Activated naive CD4-positive, alpha-beta T cell treated with anti-CD3 and anti-CD28 coated beads for 36 hours (primary cell): ENCODE measurements around the gene SNX20. TPM values are rescaled to one million over a fixed set of nuclear protein-coding genes. Genes with fewer than 3 reads are reported as not detected.

Experiments
- CTCF ChIA-PET: fragments of 350-600 bp; sonication (Branson Sonifier 250); formaldehyde crosslinking; loops from one replicate; lab custom pipeline; 2021; ENCODE audit warnings: antibody characterized with exemption; lab: Charles Lee
- DNase-seq: peaks from one replicate; pipeline ENCODE4 v3.0.0-alpha.2; 2020
- H3K27ac Mint-ChIP-seq: one replicate; pipeline ENCODE4 v1.8.0; 2021; ENCODE audit warnings: mild to moderate bottlenecking, mixed read lengths
- H3K27me3 Mint-ChIP-seq: one replicate; pipeline ENCODE4 v1.8.0; 2021; ENCODE audit warnings: low read depth, mixed read lengths
- H3K36me3 Mint-ChIP-seq: one replicate; pipeline ENCODE4 v1.8.0; 2021; ENCODE audit warnings: low read depth, mixed read lengths
- H3K4me1 Mint-ChIP-seq: one replicate; pipeline ENCODE4 v1.8.0; 2021; ENCODE audit warnings: low read depth, mixed read lengths
- H3K4me3 Mint-ChIP-seq: one replicate; pipeline ENCODE4 v1.8.0; 2021; ENCODE audit warnings: mild to moderate bottlenecking, moderate library complexity, mixed read lengths
- H3K9me3 Mint-ChIP-seq: one replicate; pipeline ENCODE4 v1.8.0; 2021; ENCODE audit warnings: mixed read lengths
- intact Hi-C: fragments of 100-400 bp; cut with micrococcal nuclease; formaldehyde crosslinking; loops from one replicate; pipeline ENCODE4 v1.15.1; 2023
- total RNA-seq, 2 experiments: library from RNA; stranded (reverse); gene quantifications; one replicate each; pipeline ENCODE4 v1.2.3, GENCODE V29; 2021

SNX20 gene
- total RNA-seq, 2 experiments from 2014 or later = 29.6 to 30.3 TPM

- H3K9me3 Mint-ChIP-seq = no peaks in the 10 kb centered on the region
- H3K27me3 Mint-ChIP-seq = no peaks in the 10 kb centered on the region
- peak overlapping the region; percentile 35 for H3K27ac Mint-ChIP-seq
- H3K4me3 Mint-ChIP-seq = no peak overlapping the region
- peaks cover 38% of the 10 kb centered on the region for H3K4me1 Mint-ChIP-seq
- intact Hi-C loops = loop anchor here (1.0 kb wide), 1 partner anchor 79 kb away; the partner anchor contains the start of gene NKD1
- H3K36me3 Mint-ChIP-seq = no peaks in the 10 kb centered on the region
- DNase-seq = peak; percentile 75
- CTCF ChIA-PET = interaction anchor here (0.5 to 2.0 kb wide), 23 partner anchors 9 to 300 kb away, joined by 3 to 9 read pairs (median 3); no protein-coding TSS in a partner anchor
Measured at GRCh38 chr16:50627419-50627818, 53.7 kb downstream of the SNX20 start.

- Mint-ChIP-seq H3K27me3 (no peaks in the 10 kb centered on the region), H3K4me3 (no peak overlapping the region), H3K4me1 (peaks cover 38% of the 10 kb centered on the region), H3K36me3 (no peaks in the 10 kb centered on the region), H3K9me3 (no peaks in the 10 kb centered on the region), H3K27ac (peak overlapping the region; percentile 16)
- CTCF ChIA-PET = interaction anchor here (0.6 to 2.0 kb wide), 20 partner anchors 10 to 300 kb away, joined by 3 to 9 read pairs (median 4); no protein-coding TSS in a partner anchor
- intact Hi-C loops = loop anchor here (1.0 kb wide), 1 partner anchor 79 kb away; the partner anchor contains the start of gene NKD1
- DNase-seq = peak; percentile 15
Measured at GRCh38 chr16:50626868-50627267, 54.2 kb downstream of the SNX20 start.

- H3K27me3 Mint-ChIP-seq = no peaks in the 10 kb centered on the region
- H3K4me3 Mint-ChIP-seq = no peak overlapping the region
- DNase-seq = no peak
- H3K4me1 Mint-ChIP-seq = peaks cover 38% of the 10 kb centered on the region
- intact Hi-C loops = no loop called here
- no peaks in the 10 kb centered on the region for H3K36me3 Mint-ChIP-seq
- no peaks in the 10 kb centered on the region for H3K9me3 Mint-ChIP-seq
- CTCF ChIA-PET = interaction anchor here (0.5 to 1.3 kb wide), 4 partner anchors 36 to 269 kb away, joined by 3 to 5 read pairs (median 3); no protein-coding TSS in a partner anchor
- H3K27ac Mint-ChIP-seq = no peak overlapping the region
Measured at GRCh38 chr16:50625374-50625773, 55.7 kb downstream of the SNX20 start.

GRCh38 chr16:50624449-50624970 lies 56.6 kb downstream of the SNX20 start:
- no peaks in the 10 kb centered on the region for H3K27me3 Mint-ChIP-seq
- CTCF ChIA-PET = interaction anchor here (1.1 to 2.3 kb wide), 4 partner anchors 15 to 47 kb away, joined by 4 to 8 read pairs (median 6); no protein-coding TSS in a partner anchor
- no peak for DNase-seq

GRCh38 chr16:50622643-50623369 lies 58.3 kb downstream of the SNX20 start:
- CTCF ChIA-PET = interaction anchor here (1.0 to 2.3 kb wide), 4 partner anchors 18 to 49 kb away, joined by 3 to 8 read pairs (median 5); no protein-coding TSS in a partner anchor
- no peak overlapping the region for H3K27ac Mint-ChIP-seq
- no peaks in the 10 kb centered on the region for H3K9me3 Mint-ChIP-seq
- DNase-seq = no peak
- no peak overlapping the region for H3K4me3 Mint-ChIP-seq
- H3K36me3 Mint-ChIP-seq = no peaks in the 10 kb centered on the region
- intact Hi-C loops = no loop called here
- H3K4me1 Mint-ChIP-seq = peaks cover 38% of the 10 kb centered on the region
- no peaks in the 10 kb centered on the region for H3K27me3 Mint-ChIP-seq

More at GRCh38 chr16:50624449-50624970, 56.6 kb downstream of the SNX20 start:
- intact Hi-C loops = no loop called here
- H3K36me3 Mint-ChIP-seq = no peaks in the 10 kb centered on the region
- no peaks in the 10 kb centered on the region for H3K9me3 Mint-ChIP-seq
- no peak overlapping the region for H3K27ac Mint-ChIP-seq
- peaks cover 38% of the 10 kb centered on the region for H3K4me1 Mint-ChIP-seq
- H3K4me3 Mint-ChIP-seq = no peak overlapping the region

- CTCF ChIA-PET = interaction anchor here (2.3 kb wide), 1 partner anchor 44 kb away, joined by 8 read pairs; no protein-coding TSS in a partner anchor
Measured at GRCh38 chr16:50622029-50622428, 59.1 kb downstream of the SNX20 start.

More at GRCh38 chr16:50622029-50622428, 59.1 kb downstream of the SNX20 start:
- no peak for DNase-seq
- Mint-ChIP-seq H3K27me3 (no peaks in the 10 kb centered on the region), H3K9me3 (no peaks in the 10 kb centered on the region), H3K4me3 (no peak overlapping the region), H3K36me3 (no peaks in the 10 kb centered on the region), H3K27ac (no peak overlapping the region), H3K4me1 (peaks cover 38% of the 10 kb centered on the region)
- intact Hi-C loops = no loop called here

Other genes with a start within 250 kb of the SNX20 start
- 1 to 10 TPM; 2.6 to 3.2 TPM for gene NKD1, start 132.9 kb downstream of the SNX20 start, total RNA-seq
- gene NOD2, start 12.3 kb upstream of the SNX20 start, total RNA-seq = 1 to 10 TPM; 1.2 to 1.7 TPM
- gene CYLD, start 60.8 kb upstream of the SNX20 start, total RNA-seq = 10 to 100 TPM; 70.8 to 71.9 TPM